Brain microvascular endothelial cell (primary cell): ENCODE data around the gene FNDC3B.

Experiments
- DNase-seq: peaks from one replicate; pipeline ENCODE4 v3.0.0-alpha.2; 2020
- H3K27ac ChIP-seq: fragments of 250-450 bp; sonication (Bioruptor Pico); 2 replicates; pipeline ENCODE4 v1.5.1; 2020; ENCODE audit warnings: mild to moderate bottlenecking, moderate library complexity
- H3K27me3 ChIP-seq: fragments of 250-450 bp; sonication (Bioruptor Pico); replicated peaks from 2 replicates; pipeline ENCODE4 v1.5.1; 2020; ENCODE audit warnings: mild to moderate bottlenecking
- H3K36me3 ChIP-seq: fragments of 250-450 bp; sonication (Bioruptor Pico); replicated peaks from 2 replicates; pipeline ENCODE4 v1.5.1; 2020; ENCODE audit warnings: mild to moderate bottlenecking
- H3K4me3 ChIP-seq: 2 replicates; pipeline ENCODE4 v1.5.1; 2011; ENCODE audit warnings: low read depth, mild to moderate bottlenecking, control low read depth, low read length, moderate library complexity
- in situ Hi-C: cut with HindIII; loops from 2 replicates; pipeline ENCODE4 v1.10.0; 2017; ENCODE audit warnings: low sequenced_read_pairs, low pct_ligation_motif_present
- TF ChIP-seq, protein P1 (sequence below): IDR thresholded peaks from 2 replicates; pipeline ENCODE4 v1.5.1; 2011; ENCODE audit warnings: low read depth, mild to moderate bottlenecking, moderate library complexity, low read length, control low read depth, inconsistent platforms; ENCODE audit errors: missing control alignments

The FNDC3B gene

GRCh38 chr3:172372895-172373294 is 333.5 kb downstream of the FNDC3B start:
- Histone ChIP-seq H3K27me3 (no peaks in the 10 kb centered on the region), H3K36me3 (peaks cover 70% of the 10 kb centered on the region), H3K27ac (no peak overlapping the region), H3K4me3 (no peak overlapping the region)
- DNase-seq: no peak
- TF ChIP-seq, protein P1, sequence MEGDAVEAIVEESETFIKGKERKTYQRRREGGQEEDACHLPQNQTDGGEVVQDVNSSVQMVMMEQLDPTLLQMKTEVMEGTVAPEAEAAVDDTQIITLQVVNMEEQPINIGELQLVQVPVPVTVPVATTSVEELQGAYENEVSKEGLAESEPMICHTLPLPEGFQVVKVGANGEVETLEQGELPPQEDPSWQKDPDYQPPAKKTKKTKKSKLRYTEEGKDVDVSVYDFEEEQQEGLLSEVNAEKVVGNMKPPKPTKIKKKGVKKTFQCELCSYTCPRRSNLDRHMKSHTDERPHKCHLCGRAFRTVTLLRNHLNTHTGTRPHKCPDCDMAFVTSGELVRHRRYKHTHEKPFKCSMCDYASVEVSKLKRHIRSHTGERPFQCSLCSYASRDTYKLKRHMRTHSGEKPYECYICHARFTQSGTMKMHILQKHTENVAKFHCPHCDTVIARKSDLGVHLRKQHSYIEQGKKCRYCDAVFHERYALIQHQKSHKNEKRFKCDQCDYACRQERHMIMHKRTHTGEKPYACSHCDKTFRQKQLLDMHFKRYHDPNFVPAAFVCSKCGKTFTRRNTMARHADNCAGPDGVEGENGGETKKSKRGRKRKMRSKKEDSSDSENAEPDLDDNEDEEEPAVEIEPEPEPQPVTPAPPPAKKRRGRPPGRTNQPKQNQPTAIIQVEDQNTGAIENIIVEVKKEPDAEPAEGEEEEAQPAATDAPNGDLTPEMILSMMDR: no peak
- in situ Hi-C loops: loop anchor here (25.0 kb wide), 1 partner anchor 289 kb away; no protein-coding TSS in a partner anchor

GRCh38 chr3:172373912-172374311 is 334.5 kb downstream of the FNDC3B start:
- no peak overlapping the region for H3K27ac ChIP-seq
- DNase-seq: no peak
- in situ Hi-C loops: loop anchor here (25.0 kb wide), 1 partner anchor 288 kb away; no protein-coding TSS in a partner anchor
- H3K36me3 ChIP-seq: peaks cover 77% of the 10 kb centered on the region
- H3K27me3 ChIP-seq: no peaks in the 10 kb centered on the region
- no peak overlapping the region for H3K4me3 ChIP-seq
- TF ChIP-seq, protein P1: no peak

GRCh38 chr3:172375206-172375850 is 335.9 kb downstream of the FNDC3B start:
- Histone ChIP-seq H3K36me3 (peaks cover 80% of the 10 kb centered on the region), H3K4me3 (no peak overlapping the region), H3K27ac (no peak overlapping the region), H3K27me3 (no peaks in the 10 kb centered on the region)
- in situ Hi-C loops: no loop called here
- no peak for DNase-seq
- TF ChIP-seq, protein P1: no peak

DNA sequence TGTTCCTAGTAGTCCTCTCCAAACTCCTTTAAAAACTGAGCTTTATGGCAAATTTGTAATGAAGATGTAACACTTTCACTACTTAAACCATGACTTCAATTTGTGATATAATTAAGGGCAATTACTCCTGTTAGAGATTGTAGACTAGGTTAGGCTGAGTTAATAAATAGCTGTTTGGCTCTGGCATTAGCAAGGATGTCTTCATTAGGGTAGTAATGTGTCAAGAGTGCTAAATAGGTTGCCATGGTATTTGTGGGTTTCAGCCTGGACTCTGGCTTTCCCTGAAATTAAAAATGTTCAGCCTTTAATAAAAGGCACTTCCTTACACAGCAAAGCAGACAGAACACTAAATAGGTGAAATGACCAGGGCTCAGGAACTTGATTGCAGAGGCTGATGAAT is 337.0 kb downstream of the FNDC3B start:
- peaks cover 84% of the 10 kb centered on the region for H3K36me3 ChIP-seq
- no peak overlapping the region for H3K4me3 ChIP-seq
- TF ChIP-seq, protein P1: no peak
- no peak for DNase-seq
- no peaks in the 10 kb centered on the region for H3K27me3 ChIP-seq
- in situ Hi-C loops: no loop called here
- no peak overlapping the region for H3K27ac ChIP-seq

- TF ChIP-seq, protein P1: no peak
- DNase-seq: no peak
- Histone ChIP-seq H3K27me3 (no peaks in the 10 kb centered on the region), H3K36me3 (peaks cover 85% of the 10 kb centered on the region), H3K27ac (no peak overlapping the region), H3K4me3 (no peak overlapping the region)
- in situ Hi-C loops: no loop called here
Measured at GRCh38 chr3:172376881-172377280, 337.5 kb downstream of the FNDC3B start.

- DNase-seq: no peak
- Histone ChIP-seq H3K27ac (no peak overlapping the region), H3K27me3 (no peaks in the 10 kb centered on the region), H3K36me3 (peaks cover 81% of the 10 kb centered on the region), H3K4me3 (no peak overlapping the region)
- TF ChIP-seq, protein P1: no peak
- in situ Hi-C loops: no loop called here
Measured at GRCh38 chr3:172378439-172378838, 339.1 kb downstream of the FNDC3B start.
